Right atrium auricular region (tissue), 2 donors: ENCODE measurements around the gene EN2. TPM values are rescaled to one million over a fixed set of nuclear protein-coding genes. Genes with fewer than 3 reads are reported as not detected.

ENCODE experiments used
- DNase-seq: peaks from one replicate; pipeline ENCODE4 v3.0.0-alpha.2; 2019; ENCODE audit warnings: low spot score
- H3K27ac ChIP-seq, 2 donors: fragments of 200-600 bp; sonication (generic); 1 replicate in 1 of 2; 2 replicates in 1 of 2; pipeline ENCODE4 v1.5.1; 2016 to 2019
- H3K27me3 ChIP-seq, 2 donors: fragments of 200-600 bp; sonication (generic); one replicate each; pipeline versions ENCODE4 v1.5.1 to v1.6.0; 2017 to 2019
- H3K36me3 ChIP-seq: fragments of 200-600 bp; sonication (generic); one replicate; pipeline ENCODE4 v1.5.1; 2016
- H3K4me1 ChIP-seq, 2 donors: fragments of 200-600 bp; sonication (generic); one replicate each; pipeline versions ENCODE4 v1.5.1 to v1.6.0; 2017 to 2019
- H3K4me3 ChIP-seq, 2 donors: fragments of 200-600 bp; sonication (generic); 1 replicate in 1 of 2; 2 replicates in 1 of 2; pipeline ENCODE4 v1.5.1; 2017 to 2019; ENCODE audit warnings: mild to moderate bottlenecking in 1 of 2, moderate library complexity in 1 of 2
- H3K9me3 ChIP-seq, 2 donors: fragments of 200-600 bp; sonication (generic); one replicate each; pipeline ENCODE4 v1.5.1; 2019
- CTCF ChIP-seq, 2 donors: fragments of 200-600 bp; sonication (generic); IDR thresholded peaks; one replicate each; pipeline ENCODE4 v1.5.1; 2019; ENCODE audit warnings: antibody characterized with exemption in 2 of 2
- total RNA-seq, 2 donors: library from RNA; depleted of rRNA; stranded (reverse); fragments of >200 nt; gene quantifications; one replicate each; pipeline ENCODE4 v1.1.0, GENCODE V29; 2016

Gene EN2
- total RNA-seq, 2 donors from 2014 or later, result not detected

- Histone ChIP-seq H3K36me3 (no peaks in the 10 kb centered on the region), H3K4me1 (no peaks in the 10 kb centered on the region), H3K27ac (no peak overlapping the region), H3K9me3 (no peaks in the 10 kb centered on the region), H3K4me3 (no peak overlapping the region), H3K27me3 (peaks cover 0 to 4% of the 10 kb centered on the region in 2 donors)
- no peak for DNase-seq
- TF ChIP-seq CTCF (IDR thresholded peaks at IDR 0.05), result no peak
Observed at GRCh38 chr7:155486783-155487508, 29.0 kb downstream of the EN2 start.

- Histone ChIP-seq H3K27me3 (peaks cover 0 to 4% of the 10 kb centered on the region in 2 donors), H3K4me3 (no peak overlapping the region), H3K36me3 (no peaks in the 10 kb centered on the region), H3K9me3 (no peaks in the 10 kb centered on the region), H3K4me1 (no peaks in the 10 kb centered on the region), H3K27ac (no peak overlapping the region)
- DNase-seq, result no peak
- no peak for TF ChIP-seq CTCF (IDR thresholded peaks at IDR 0.05)
Observed at GRCh38 chr7:155487509-155488482, 29.9 kb downstream of the EN2 start.

- TF ChIP-seq CTCF (IDR thresholded peaks at IDR 0.05), result no peak
- Histone ChIP-seq H3K4me1 (no peaks in the 10 kb centered on the region), H3K27ac (no peak overlapping the region), H3K27me3 (peaks cover 0 to 4% of the 10 kb centered on the region in 2 donors), H3K4me3 (no peak overlapping the region), H3K36me3 (no peaks in the 10 kb centered on the region), H3K9me3 (no peaks in the 10 kb centered on the region)
- DNase-seq, result no peak
Observed at GRCh38 chr7:155488483-155489127, 30.7 kb downstream of the EN2 start.

- DNase-seq, result no peak
- H3K27me3 ChIP-seq, result peaks cover 0 to 4% of the 10 kb centered on the region in 2 donors
Observed at GRCh38 chr7:155489158-155489840, 31.4 kb downstream of the EN2 start.

More at GRCh38 chr7:155489158-155489840, 31.4 kb downstream of the EN2 start:
- H3K4me3 ChIP-seq, result no peak overlapping the region
- no peak for TF ChIP-seq CTCF (IDR thresholded peaks at IDR 0.05)
- no peak overlapping the region for H3K27ac ChIP-seq
- H3K9me3 ChIP-seq, result no peaks in the 10 kb centered on the region
- H3K4me1 ChIP-seq, result no peaks in the 10 kb centered on the region
- H3K36me3 ChIP-seq, result no peaks in the 10 kb centered on the region
